NCI-H2227 (cell line): ENCODE data around the gene NHERF2.

Experiments used
- DNase-seq: peaks from one replicate; lab custom pipeline; 2025; ENCODE audit not compliant: unreplicated experiment; lab: John Stamatoyannopoulos, UW

The NHERF2 gene

GRCh38 chr16:2056681-2057407, 30.1 kb downstream of the NHERF2 start:
- DNase-seq = no peak

- no peak for DNase-seq
Measured at GRCh38 chr16:2057438-2057837, 30.7 kb downstream of the NHERF2 start.

DNA sequence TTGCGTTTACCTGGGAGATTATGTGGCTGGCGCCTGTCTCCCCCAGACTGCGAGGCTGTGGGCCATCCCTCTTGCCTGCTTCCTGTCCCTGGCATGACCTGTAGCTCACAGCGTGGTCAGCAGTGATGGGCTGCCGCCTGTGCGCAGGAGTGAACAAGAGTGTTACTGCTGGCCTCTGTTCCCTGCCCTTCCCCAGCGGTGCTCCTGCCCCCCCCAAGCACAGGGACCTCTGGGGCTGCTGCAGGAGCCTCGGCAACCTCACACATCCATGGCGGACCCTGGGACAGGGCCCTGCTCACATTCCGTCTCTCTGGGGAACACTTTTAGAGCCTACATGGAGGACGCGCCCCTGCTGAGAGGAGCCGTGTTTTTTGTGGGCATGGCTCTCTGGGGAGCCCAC, 31.7 kb downstream of the NHERF2 start:
- no peak for DNase-seq

- DNase-seq = no peak
Measured at GRCh38 chr16:2058872-2059271, 32.2 kb downstream of the NHERF2 start.

- no peak for DNase-seq
Measured at GRCh38 chr16:2060346-2060745, 33.6 kb downstream of the NHERF2 start.

DNA sequence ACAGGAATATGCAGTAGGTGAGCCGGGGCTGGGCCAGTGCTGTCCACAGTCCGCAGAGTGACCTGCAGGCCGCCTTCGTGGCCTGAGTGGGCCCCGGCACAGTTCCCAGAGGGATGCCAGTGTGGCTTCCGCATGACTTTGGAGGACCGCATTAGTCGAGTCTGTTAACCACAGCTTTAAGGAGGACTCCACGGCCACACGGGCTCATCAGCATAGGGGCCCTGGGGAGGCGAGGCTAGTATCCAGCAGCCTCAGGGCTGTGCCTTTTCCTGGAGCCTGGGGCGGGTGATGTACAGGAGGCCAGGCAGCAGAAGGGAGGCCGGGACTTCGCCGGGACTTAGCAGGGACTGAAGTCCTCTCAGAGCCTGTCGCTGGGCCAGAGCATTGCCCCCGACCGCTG, 34.3 kb downstream of the NHERF2 start:
- DNase-seq = no peak

GRCh38 chr16:2061526-2061925, 34.8 kb downstream of the NHERF2 start:
- DNase-seq = no peak

- DNase-seq = no peak
Measured at GRCh38 chr16:2062801-2063200, 36.1 kb downstream of the NHERF2 start.

DNA sequence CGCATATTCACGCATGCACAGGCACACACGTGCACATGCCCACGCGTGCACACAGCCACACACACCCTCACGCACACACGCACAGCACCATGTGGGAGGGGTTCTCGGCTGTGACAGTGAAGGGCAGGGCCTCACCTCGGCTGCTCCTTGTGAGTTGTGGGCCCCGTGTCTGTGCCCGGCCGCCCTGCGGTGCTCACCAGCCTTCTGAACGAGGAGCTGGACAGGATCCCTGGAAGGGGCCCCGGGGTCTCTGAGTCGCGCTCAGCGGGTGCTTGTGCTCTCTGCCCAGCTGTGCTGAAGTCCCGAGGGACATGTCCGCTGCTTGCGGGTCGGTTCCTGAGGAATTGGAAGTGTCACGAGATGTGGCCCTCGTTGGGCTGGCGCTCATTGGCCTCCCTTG, 37.2 kb downstream of the NHERF2 start:
- DNase-seq = no peak

GRCh38 chr16:2064368-2064945, 37.8 kb downstream of the NHERF2 start:
- DNase-seq = no peak

DNA sequence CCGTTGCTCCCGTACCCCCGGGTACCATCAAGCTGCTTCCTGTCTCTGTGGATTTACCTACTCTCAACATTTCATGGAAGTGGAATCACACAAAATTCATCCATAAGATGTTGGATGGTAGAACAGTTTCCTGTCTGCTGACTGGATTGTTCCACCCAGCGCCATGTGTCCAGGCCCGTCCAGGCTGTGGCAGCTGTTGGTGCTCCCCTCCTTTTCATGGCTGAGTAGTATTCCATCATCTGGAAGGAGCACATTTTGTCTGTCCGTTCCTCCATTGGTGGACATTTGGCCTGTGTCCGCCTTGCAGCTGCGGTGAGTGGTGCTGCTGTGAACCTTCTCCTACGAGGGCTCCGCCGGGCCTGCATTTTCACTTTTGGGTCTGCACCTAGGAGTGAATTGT, 39.4 kb downstream of the NHERF2 start:
- DNase-seq = no peak

DNA sequence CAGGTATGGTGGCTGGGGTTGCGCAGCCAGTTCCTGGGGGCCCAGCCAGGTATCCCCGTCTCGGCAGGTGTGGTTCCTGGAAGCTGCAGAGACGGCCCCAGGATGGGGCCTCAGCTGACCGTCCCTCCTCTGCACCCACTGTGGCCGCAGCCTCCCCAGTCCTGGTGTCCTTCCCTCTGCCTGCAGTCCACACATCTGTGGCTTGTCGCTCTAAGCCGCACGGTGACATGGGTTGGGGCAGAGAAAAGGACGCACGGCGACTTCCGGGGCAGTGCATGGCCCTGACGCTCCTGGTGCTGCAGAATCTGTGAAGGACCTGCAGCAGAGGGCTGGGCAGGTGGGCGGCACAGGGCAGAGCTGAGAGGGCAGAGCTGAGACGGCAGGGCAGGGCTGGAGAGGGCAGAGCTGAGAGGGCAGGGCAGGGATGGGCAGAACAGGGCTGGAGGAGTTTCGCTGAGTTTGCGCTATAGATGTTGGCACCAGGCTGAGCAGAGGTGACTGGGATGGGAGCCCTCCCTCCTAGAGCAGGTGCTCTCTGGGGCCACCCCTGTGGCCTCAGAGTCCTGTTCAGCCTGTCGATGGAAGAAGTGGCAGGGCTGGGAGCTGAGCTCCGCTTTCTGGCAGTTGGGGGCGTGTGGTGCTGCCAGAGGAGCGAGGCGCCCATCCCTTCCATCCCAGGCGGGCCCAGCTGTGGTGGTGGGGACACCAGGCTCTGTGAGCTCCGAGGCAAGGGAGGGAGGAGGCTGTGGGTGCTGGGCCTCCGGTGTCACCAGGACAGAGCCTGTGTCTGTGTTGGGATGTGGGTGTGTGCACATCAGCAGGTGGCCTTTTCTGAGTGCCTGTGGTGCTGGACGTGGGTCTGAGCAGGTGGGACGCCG, 44.1 kb downstream of the NHERF2 start:
- DNase-seq = no peak

GRCh38 chr16:2071454-2072202, 44.9 kb downstream of the NHERF2 start:
- no peak for DNase-seq

DNA sequence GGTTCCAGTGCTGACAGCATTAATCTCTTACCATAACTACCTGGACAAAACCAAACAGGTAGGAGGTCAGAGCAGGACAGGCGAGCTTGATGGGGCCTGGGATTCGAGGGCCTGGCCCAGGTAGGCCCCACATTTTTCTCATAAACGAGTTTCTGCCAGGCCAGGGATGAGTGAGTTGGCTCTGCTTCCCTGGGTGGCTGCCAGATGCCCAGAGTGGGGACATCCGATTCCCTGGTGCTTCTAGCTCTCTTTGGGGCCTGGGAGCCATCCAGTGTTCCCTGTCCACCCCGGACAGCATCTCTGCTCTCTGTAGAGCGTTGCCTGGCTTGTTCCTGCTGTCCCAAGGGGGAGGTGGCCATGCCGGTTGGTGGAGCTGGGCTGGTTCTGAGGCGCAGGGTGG, 46.2 kb downstream of the NHERF2 start:
- DNase-seq = no peak

DNA sequence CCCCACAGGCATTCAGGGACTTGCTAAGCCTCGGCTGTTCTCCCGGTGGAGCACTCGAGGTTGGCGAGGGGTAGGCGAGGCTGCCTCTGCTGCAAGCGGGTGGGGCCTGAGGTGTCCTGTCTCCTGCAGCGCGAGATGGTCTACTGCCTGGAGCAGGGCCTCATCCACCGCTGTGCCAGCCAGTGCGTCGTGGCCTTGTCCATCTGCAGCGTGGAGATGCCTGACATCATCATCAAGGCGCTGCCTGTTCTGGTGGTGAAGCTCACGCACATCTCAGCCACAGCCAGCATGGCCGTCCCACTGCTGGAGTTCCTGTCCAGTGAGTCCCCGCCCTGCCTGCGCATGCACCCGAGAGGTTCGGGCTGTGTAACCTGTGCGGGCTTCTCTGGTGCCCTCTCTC, 47.4 kb downstream of the NHERF2 start:
- no peak for DNase-seq

GRCh38 chr16:2075631-2076030, 48.9 kb downstream of the NHERF2 start:
- no peak for DNase-seq

DNA sequence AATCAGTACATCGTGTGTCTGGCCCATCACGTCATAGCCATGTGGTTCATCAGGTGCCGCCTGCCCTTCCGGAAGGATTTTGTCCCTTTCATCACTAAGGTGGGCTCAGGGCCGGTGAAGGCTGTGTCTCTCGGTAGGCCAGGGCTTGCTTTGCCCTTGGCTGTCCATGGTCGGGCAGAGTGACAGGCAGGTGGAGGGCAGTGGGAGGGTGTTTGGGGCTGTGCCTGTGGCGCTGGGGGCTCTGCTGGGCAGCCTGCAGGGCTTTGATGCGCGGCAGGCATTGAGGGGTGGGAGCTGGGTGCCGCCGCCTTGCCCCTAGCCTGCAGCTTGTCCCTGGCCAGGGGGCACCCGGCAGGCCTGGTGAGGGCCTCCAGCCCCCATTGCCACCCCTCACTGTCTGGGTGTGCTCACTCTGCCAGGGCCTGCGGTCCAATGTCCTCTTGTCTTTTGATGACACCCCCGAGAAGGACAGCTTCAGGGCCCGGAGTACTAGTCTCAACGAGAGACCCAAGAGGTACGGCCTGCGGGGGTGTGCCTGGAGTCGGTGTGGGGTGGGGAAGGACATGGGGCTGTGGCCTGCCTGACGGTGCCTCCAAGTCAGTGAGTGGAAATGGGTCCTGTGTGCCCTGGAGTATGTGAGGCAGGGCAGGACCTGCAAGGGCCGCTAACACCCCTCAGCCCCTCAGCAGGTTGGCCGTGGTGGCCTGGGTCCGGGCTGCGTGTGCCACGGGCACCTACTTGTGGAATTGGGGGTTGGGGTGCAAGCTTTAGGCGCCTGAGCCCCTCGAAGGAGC, 49.6 kb downstream of the NHERF2 start:
- no peak for DNase-seq

GRCh38 chr16:2077016-2077415, 50.3 kb downstream of the NHERF2 start:
- no peak for DNase-seq

DNA sequence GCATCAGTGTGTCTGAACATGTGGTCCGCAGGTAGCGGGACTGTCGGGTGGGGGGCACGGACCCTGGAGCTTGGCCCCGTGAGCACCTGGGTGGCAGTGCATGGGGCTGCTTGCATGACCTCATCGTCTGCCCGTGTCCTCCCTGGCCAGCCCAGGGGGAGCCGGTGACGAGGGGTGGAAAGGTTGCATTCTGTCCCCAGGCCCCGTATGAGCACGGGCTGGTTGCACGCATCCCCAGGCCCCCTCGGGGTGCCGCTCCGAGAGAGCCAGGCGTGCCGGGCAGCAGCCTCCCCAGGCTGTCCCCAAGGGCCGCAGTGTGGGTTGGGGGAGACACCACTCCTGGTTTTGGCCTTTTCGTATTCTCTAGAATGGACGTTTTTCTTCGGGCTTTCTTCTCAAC, 51.0 kb downstream of the NHERF2 start:
- no peak for DNase-seq

- no peak for DNase-seq
Measured at GRCh38 chr16:2078096-2078495, 51.4 kb downstream of the NHERF2 start.

GRCh38 chr16:2078691-2079090, 52.0 kb downstream of the NHERF2 start:
- no peak for DNase-seq
